ENCODE results near the gene ABLIM2. TPM values are rescaled to one million over a fixed set of nuclear protein-coding genes. Genes with fewer than 3 reads are reported as not detected.

Gene ABLIM2
- total RNA-seq, 2 experiments from 2014 or later: 0.76 TPM; not detected in 1

GRCh38 chr4:8028368-8028767, 130.2 kb downstream of the ABLIM2 start:
- no peak overlapping the region for H2AFZ ChIP-seq (ENCODE audit: low read length)
- H3K4me1 ChIP-seq (ENCODE audit: insufficient read depth, low read length, poor library complexity, severe bottlenecking): no peaks in the 10 kb centered on the region
- intact Hi-C loops (cut with micrococcal nuclease; ENCODE audit: unreplicated experiment): no loop called here
- H4K20me1 ChIP-seq (ENCODE audit: insufficient read depth, low read length): no peaks in the 10 kb centered on the region
- POLR2A ChIA-PET: no interaction called here
- H3K27ac ChIP-seq (ENCODE audit: low read depth, low read length, poor library complexity, severe bottlenecking): no peak overlapping the region
- TF ChIP-seq EZH2phosphoT487 (IDR thresholded peaks at IDR 0.05; ENCODE audit: borderline replicate concordance, low read depth, low read length) (no peak), CTCF (conservative IDR thresholded peaks at IDR 0.05; ENCODE audit: low read length) (no peak)
- DNase-seq (ENCODE audit: low spot score): no peak
- H3K9me2 ChIP-seq (ENCODE audit: insufficient read depth, low read length): no peaks in the 10 kb centered on the region
- no peaks in the 10 kb centered on the region for H3K36me3 ChIP-seq (ENCODE audit: insufficient read depth, low read length)
- no peaks in the 10 kb centered on the region for H3K79me2 ChIP-seq (ENCODE audit: insufficient read depth, low read depth, low read length)
- no TSS peak for BruUV-seq (replicated peaks)
- H3K9me3 ChIP-seq (ENCODE audit: low read length): no peaks in the 10 kb centered on the region
- CTCF ChIA-PET (ENCODE audit: unreplicated experiment): no interaction called here
- no peak overlapping the region for H3K4me3 ChIP-seq (ENCODE audit: low read depth, low read length, poor library complexity, severe bottlenecking)
- H3K4me2 ChIP-seq (ENCODE audit: low read length): no peak overlapping the region

DNA sequence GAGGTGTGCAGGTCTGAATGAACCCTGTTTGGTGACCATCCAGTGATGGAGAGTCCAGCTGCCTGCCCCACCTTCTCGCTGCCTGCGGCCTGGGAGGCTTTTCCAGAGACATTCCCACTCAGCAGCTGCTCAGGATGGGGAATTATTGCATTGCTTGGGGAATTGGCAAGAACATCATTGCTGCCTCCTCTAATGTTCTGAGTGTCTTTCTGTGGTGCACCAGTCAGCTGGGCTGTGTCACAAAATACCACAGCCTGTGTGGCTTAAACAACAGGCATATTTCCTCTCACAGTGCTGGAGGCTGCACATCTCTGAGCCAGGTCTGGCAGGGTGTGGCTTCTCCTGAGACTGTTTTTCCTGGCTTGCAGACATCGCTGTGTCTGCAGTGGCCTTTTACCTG, 132.2 kb downstream of the ABLIM2 start:
- TF ChIP-seq EZH2phosphoT487 (IDR thresholded peaks at IDR 0.05; ENCODE audit: borderline replicate concordance, low read depth, low read length): no peak
- TF ChIP-seq CTCF (conservative IDR thresholded peaks at IDR 0.05; ENCODE audit: low read length): no peak

GRCh38 chr4:8025668-8026067, 132.9 kb downstream of the ABLIM2 start:
- Histone ChIP-seq H4K20me1 (ENCODE audit: insufficient read depth, low read length) (no peaks in the 10 kb centered on the region), H3K79me2 (ENCODE audit: insufficient read depth, low read depth, low read length) (no peaks in the 10 kb centered on the region), H2AFZ (ENCODE audit: low read length) (no peak overlapping the region), H3K27ac (ENCODE audit: low read depth, low read length, poor library complexity, severe bottlenecking) (no peak overlapping the region), H3K9me2 (ENCODE audit: insufficient read depth, low read length) (no peaks in the 10 kb centered on the region), H3K4me3 (ENCODE audit: low read depth, low read length, poor library complexity, severe bottlenecking) (no peak overlapping the region), H3K9me3 (ENCODE audit: low read length) (no peaks in the 10 kb centered on the region), H3K4me1 (ENCODE audit: insufficient read depth, low read length, poor library complexity, severe bottlenecking) (no peaks in the 10 kb centered on the region), H3K36me3 (ENCODE audit: insufficient read depth, low read length) (no peaks in the 10 kb centered on the region), H3K4me2 (ENCODE audit: low read length) (no peak overlapping the region)
- no peak for DNase-seq (ENCODE audit: low spot score)
- TF ChIP-seq EZH2phosphoT487 (IDR thresholded peaks at IDR 0.05; ENCODE audit: borderline replicate concordance, low read depth, low read length) (no peak), CTCF (conservative IDR thresholded peaks at IDR 0.05; ENCODE audit: low read length) (no peak)
- intact Hi-C loops (cut with micrococcal nuclease; ENCODE audit: unreplicated experiment): no loop called here
- no TSS peak for BruUV-seq (replicated peaks)
- ChIA-PET CTCF (ENCODE audit: unreplicated experiment) (no interaction called here), POLR2A (no interaction called here)

More for the DNA sequence above, 132.2 kb downstream of the ABLIM2 start:
- H4K20me1 ChIP-seq (ENCODE audit: insufficient read depth, low read length): no peaks in the 10 kb centered on the region
- H3K27ac ChIP-seq (ENCODE audit: low read depth, low read length, poor library complexity, severe bottlenecking): no peak overlapping the region
- H3K4me2 ChIP-seq (ENCODE audit: low read length): no peak overlapping the region
- ChIA-PET POLR2A (no interaction called here), CTCF (ENCODE audit: unreplicated experiment) (no interaction called here)
- H3K79me2 ChIP-seq (ENCODE audit: insufficient read depth, low read depth, low read length): no peaks in the 10 kb centered on the region
- H2AFZ ChIP-seq (ENCODE audit: low read length): no peak overlapping the region
- no peaks in the 10 kb centered on the region for H3K9me3 ChIP-seq (ENCODE audit: low read length)
- no peaks in the 10 kb centered on the region for H3K36me3 ChIP-seq (ENCODE audit: insufficient read depth, low read length)
- no peaks in the 10 kb centered on the region for H3K4me1 ChIP-seq (ENCODE audit: insufficient read depth, low read length, poor library complexity, severe bottlenecking)
- DNase-seq (ENCODE audit: low spot score): no peak
- H3K9me2 ChIP-seq (ENCODE audit: insufficient read depth, low read length): no peaks in the 10 kb centered on the region
- BruUV-seq (replicated peaks): no TSS peak
- no peak overlapping the region for H3K4me3 ChIP-seq (ENCODE audit: low read depth, low read length, poor library complexity, severe bottlenecking)
- intact Hi-C loops (cut with micrococcal nuclease; ENCODE audit: unreplicated experiment): no loop called here
